HepG2 (cell line): ENCODE data around the gene NDUFB6. TPM values are rescaled to one million over a fixed set of nuclear protein-coding genes. Genes with fewer than 3 reads are reported as not detected.

Experiments
- ATAC-seq: fragments of 200-7000 bp; cut with Tn5 transposase; 3 replicates; pipeline ENCODE4 v1.9.1; 2020; ENCODE audit warnings: mild to moderate bottlenecking, moderate library complexity
- BruUV-seq: library from RNA; stranded (reverse); fragments of 400-500 nt; replicated peaks from 2 replicates; lab custom pipeline; 2021; lab: Mats Ljungman, UMichigan
- CTCF ChIA-PET: fragments of 300-600 bp; formaldehyde crosslinking; extraction: SDS; loops from one replicate; lab custom pipeline; 2021; ENCODE audit warnings: low total read pairs, inconsistent platforms, low intra/inter-chr PET ratio; lab: Yijun Ruan, JAX
- POLR2A ChIA-PET: fragments of 350-600 bp; sonication (Branson Sonifier 250); formaldehyde crosslinking; loops from one replicate; lab custom pipeline; 2020; ENCODE audit warnings: antibody characterized with exemption, inconsistent platforms; lab: Yijun Ruan, JAX
- DNase-seq: peaks from one replicate; pipeline ENCODE4 v3.0.0-alpha.2; 2015; ENCODE audit warnings: low spot score
- FAIRE-seq: peaks from 3 replicates; lab custom pipeline; 2011; peaks lifted over from hg19 to GRCh38; lab: Jason Lieb, UNC
- H2AFZ ChIP-seq: one replicate; pipeline ENCODE4 v1.6.1; 2011; ENCODE audit warnings: low read length, inconsistent platforms
- H3K27ac ChIP-seq: fragments of 300-600 bp; 3 replicates; pipeline ENCODE4 v1.8.0; 2011; ENCODE audit warnings: mixed run types, mild to moderate bottlenecking, mixed read lengths, low read length, inconsistent platforms; ENCODE audit not compliant: insufficient read depth; ENCODE audit errors: extremely low read length
- H3K27me3 ChIP-seq, 2 experiments: fragments of 200-600 bp in 1 of 2; 2 replicates in 1 of 2; 3 replicates in 1 of 2; pipeline versions ENCODE4 v1.6.0 to v1.8.0; 2011; ENCODE audit warnings: low read length in 2 of 2, mild to moderate bottlenecking in 2 of 2, moderate library complexity in 2 of 2, inconsistent platforms in 1 of 2; ENCODE audit not compliant: insufficient read depth in 2 of 2, control insufficient read depth in 1 of 2
- H3K36me3 ChIP-seq, 2 experiments: fragments of 200-600 bp in 1 of 2; replicated peaks in 1 of 2; 2 replicates in 1 of 2; 3 replicates in 1 of 2; pipeline versions ENCODE4 v1.5.1 to v1.8.0; 2011; ENCODE audit warnings: low read length in 2 of 2, inconsistent platforms in 1 of 2; ENCODE audit not compliant: insufficient read depth in 2 of 2, control insufficient read depth in 1 of 2
- H3K4me1 ChIP-seq: 2 replicates; pipeline ENCODE4 v1.5.1; 2012; ENCODE audit warnings: low read length, inconsistent platforms; ENCODE audit not compliant: insufficient read depth
- H3K4me2 ChIP-seq: 2 replicates; pipeline ENCODE4 v1.6.0; 2011; ENCODE audit warnings: low read depth, low read length, inconsistent platforms
- H3K4me3 ChIP-seq, 3 experiments: fragments of 200-600 bp in 1 of 3; sonication (generic), shearing (Covaris generic) in 1 of 3; replicated peaks in 1 of 3; 2 replicates each; pipeline ENCODE4 v1.5.1; 2011 to 2016; ENCODE audit warnings: low read length in 3 of 3, inconsistent platforms in 2 of 3, low read depth in 2 of 3, mild to moderate bottlenecking in 2 of 3, control low read depth in 1 of 3, mixed read lengths in 1 of 3; ENCODE audit not compliant: insufficient read depth in 1 of 3
- H3K79me2 ChIP-seq: one replicate; pipeline ENCODE4 v1.6.1; 2011; ENCODE audit warnings: low read length, inconsistent platforms; ENCODE audit not compliant: insufficient read depth
- H3K9ac ChIP-seq: 2 replicates; pipeline ENCODE4 v1.6.0; 2011; ENCODE audit warnings: mild to moderate bottlenecking, low read depth, low read length, inconsistent platforms; ENCODE audit not compliant: insufficient read depth
- H3K9me3 ChIP-seq: 2 replicates; pipeline ENCODE4 v1.5.1; 2012; ENCODE audit warnings: mild to moderate bottlenecking, low read length
- H4K20me1 ChIP-seq: 2 replicates; pipeline ENCODE4 v1.6.0; 2011; ENCODE audit warnings: inconsistent platforms, mild to moderate bottlenecking, low read length, moderate library complexity; ENCODE audit not compliant: insufficient read depth
- ZFY ChIP-seq: sonication (generic); formaldehyde crosslinking; IDR thresholded peaks from 2 replicates; pipeline ENCODE4 v1.4.0; 2020; ENCODE audit warnings: missing genetic modification reagents
- ZNF318 ChIP-seq: sonication (generic); formaldehyde crosslinking; IDR thresholded peaks from 2 replicates; pipeline ENCODE4 v1.4.0; 2020; ENCODE audit warnings: mild to moderate bottlenecking, missing genetic modification reagents
- ZNF644 ChIP-seq: IDR thresholded peaks from 2 replicates; pipeline ENCODE4 v1.6.1; 2016; ENCODE audit warnings: low read depth
- in situ Hi-C: cut with HindIII; loops from 2 replicates; pipeline ENCODE4 v1.10.0; 2017; ENCODE audit warnings: low pct_unique_long_range_greater_than_20kb; ENCODE audit not compliant: extremely low pct_ligation_motif_present
- intact Hi-C: fragments of 100-400 bp; cut with micrococcal nuclease; formaldehyde crosslinking; loops from one replicate; pipeline ENCODE4 v1.10.0; 2022; ENCODE audit not compliant: unreplicated experiment
- polyA plus RNA-seq, 8 experiments: library from polyadenylated mRNA; depleted of rRNA in 3 of 8; stranded (reverse) in 7 of 8; unstranded in 1 of 8; fragments of >200 nt; fragmentation: Illumina TruSeq in 4 of 8; extraction: Trizol in 4 of 8; gene quantifications; 2 replicates each; pipeline versions ENCODE4 v1.2.1 to v1.2.3, GENCODE V29; 2011 to 2016; ENCODE audit warnings: low read depth in 4 of 8, missing spikeins in 1 of 8, mixed read lengths in 1 of 8; ENCODE audit not compliant: insufficient read depth in 1 of 8
- total RNA-seq, 5 experiments: library from RNA; depleted of rRNA; stranded (reverse); fragments of >200 nt; fragmentation: Illumina TruSeq; extraction: Trizol; gene quantifications; 2 replicates each; pipeline ENCODE4 v1.2.3, GENCODE V29; 2016; ENCODE audit warnings: low read depth in 1 of 5
- TF ChIP-seq, protein P1 (sequence below): sonication (generic); formaldehyde crosslinking; IDR thresholded peaks from 2 replicates; pipeline ENCODE4 v1.4.0; 2020; ENCODE audit warnings: missing genetic modification reagents

The NDUFB6 gene
- total and polyA plus RNA-seq, 2 of the 13 experiments (the other 11 are each of a cell fraction or from before 2014, with no cell fraction given): 31.2 to 81.9 TPM

GRCh38 chr9:32516241-32516640 lies 56.7 kb downstream of the NDUFB6 start:
- H3K27ac ChIP-seq: no peak overlapping the region
- no peak overlapping the region for H3K4me3 ChIP-seq
- H3K9ac ChIP-seq: no peak overlapping the region
- H4K20me1 ChIP-seq: no peaks in the 10 kb centered on the region
- H2AFZ ChIP-seq: no peak overlapping the region
- no peaks in the 10 kb centered on the region for H3K79me2 ChIP-seq
- ATAC-seq (no peak), FAIRE-seq (no peak), DNase-seq (no peak)
- 0 out of 5 replicates have a peak, but pooled peaks cover 0 to 4% of the 10 kb centered on the region in 2 experiments for H3K36me3 ChIP-seq
- H3K9me3 ChIP-seq: peaks cover 18% of the 10 kb centered on the region
- no TSS peak for BruUV-seq
- intact Hi-C loops: no loop called here
- H3K4me1 ChIP-seq: no peaks in the 10 kb centered on the region
- H3K27me3 ChIP-seq: no peaks in the 10 kb centered on the region
- in situ Hi-C loops: no loop called here
- TF ChIP-seq ZNF318 (CRISPR knock-in tag): no peak
- no peak for TF ChIP-seq ZNF644 (CRISPR knock-in tag)
- TF ChIP-seq ZFY (CRISPR knock-in tag): no peak
- TF ChIP-seq, protein P1, sequence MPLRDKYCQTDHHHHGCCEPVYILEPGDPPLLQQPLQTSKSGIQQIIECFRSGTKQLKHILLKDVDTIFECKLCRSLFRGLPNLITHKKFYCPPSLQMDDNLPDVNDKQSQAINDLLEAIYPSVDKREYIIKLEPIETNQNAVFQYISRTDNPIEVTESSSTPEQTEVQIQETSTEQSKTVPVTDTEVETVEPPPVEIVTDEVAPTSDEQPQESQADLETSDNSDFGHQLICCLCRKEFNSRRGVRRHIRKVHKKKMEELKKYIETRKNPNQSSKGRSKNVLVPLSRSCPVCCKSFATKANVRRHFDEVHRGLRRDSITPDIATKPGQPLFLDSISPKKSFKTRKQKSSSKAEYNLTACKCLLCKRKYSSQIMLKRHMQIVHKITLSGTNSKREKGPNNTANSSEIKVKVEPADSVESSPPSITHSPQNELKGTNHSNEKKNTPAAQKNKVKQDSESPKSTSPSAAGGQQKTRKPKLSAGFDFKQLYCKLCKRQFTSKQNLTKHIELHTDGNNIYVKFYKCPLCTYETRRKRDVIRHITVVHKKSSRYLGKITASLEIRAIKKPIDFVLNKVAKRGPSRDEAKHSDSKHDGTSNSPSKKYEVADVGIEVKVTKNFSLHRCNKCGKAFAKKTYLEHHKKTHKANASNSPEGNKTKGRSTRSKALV (CRISPR knock-in tag): no peak
- no peak overlapping the region for H3K4me2 ChIP-seq
- CTCF ChIA-PET: no interaction called here
- POLR2A ChIA-PET: no interaction called here
